HCT116 (cell line): ENCODE data around the gene USP9X. TPM values are rescaled to one million over a fixed set of nuclear protein-coding genes. Genes with fewer than 3 reads are reported as not detected.

Experiments
- ATAC-seq: fragments of 200-7000 bp; cut with Tn5 transposase; 2 replicates; pipeline ENCODE4 v1.9.1; 2020; ENCODE audit warnings: mild to moderate bottlenecking, moderate library complexity
- BruUV-seq: library from RNA; stranded (reverse); fragments of 400-500 nt; replicated peaks from 2 replicates; lab custom pipeline; 2021; lab: Mats Ljungman, UMichigan
- CTCF ChIA-PET: fragments of 300-600 bp; sonication (Branson Sonifier 250); formaldehyde crosslinking; loops from one replicate; lab custom pipeline; 2021; ENCODE audit warnings: antibody characterized with exemption; lab: Charles Lee
- POLR2A ChIA-PET: fragments of 300-600, 350-600 bp; sonication (Branson Sonifier 250); formaldehyde crosslinking; loops from one replicate; lab custom pipeline; 2021; ENCODE audit warnings: antibody characterized with exemption; lab: Charles Lee
- RAD21 ChIA-PET, 2 experiments: fragments of 300-600 bp; sonication (Branson Sonifier 250); formaldehyde crosslinking; loops; one replicate each; lab custom pipeline; 2023; ENCODE audit warnings: low total read pairs in 2 of 2; ENCODE audit not compliant: uncharacterized antibody in 2 of 2, unreplicated experiment in 2 of 2, low non-redundant PET in 1 of 2; lab: Charles Lee
- DNase-seq: peaks from one replicate; pipeline ENCODE4 v3.0.0-alpha.2; 2010; ENCODE audit warnings: low read depth, low spot score
- H2AFZ ChIP-seq: fragments of 200-600 bp; shearing (Covaris generic), sonication (generic); 2 replicates; pipeline ENCODE4 v1.6.1; 2017; ENCODE audit warnings: low read depth, mixed run types, mixed read lengths, antibody characterized with exemption, low read length; ENCODE audit not compliant: poor library complexity, severe bottlenecking
- H3K27ac ChIP-seq: 2 replicates; pipeline ENCODE4 v1.5.1; 2012; ENCODE audit warnings: low read depth, low read length
- H3K27me3 ChIP-seq: fragments of 200-600 bp; sonication (generic); 2 replicates; pipeline ENCODE4 v1.6.1; 2016; ENCODE audit warnings: mixed run types, low read length, mixed read lengths; ENCODE audit not compliant: insufficient read depth
- H3K36me3 ChIP-seq, 2 experiments: fragments of 200-500 bp in 1 of 2; fragments of 200-600 bp in 1 of 2; sonication (Bioruptor generic) in 1 of 2; sonication (generic) in 1 of 2; 2 replicates each; pipeline versions ENCODE4 v1.5.1 to v1.6.1; 2014 to 2016; ENCODE audit warnings: low read length in 2 of 2, inconsistent platforms in 1 of 2, mixed read lengths in 1 of 2, mixed run types in 1 of 2; ENCODE audit not compliant: insufficient read depth in 2 of 2, control insufficient read depth in 1 of 2
- H3K4me1 ChIP-seq, 2 experiments: fragments of 200-600 bp in 1 of 2; sonication (generic) in 1 of 2; 2 replicates each; pipeline versions ENCODE4 v1.5.1 to v1.6.1; 2012 to 2017; ENCODE audit warnings: low read length in 2 of 2, inconsistent platforms in 1 of 2, mild to moderate bottlenecking in 1 of 2, mixed read lengths in 1 of 2, mixed run types in 1 of 2, moderate library complexity in 1 of 2; ENCODE audit not compliant: insufficient read depth in 2 of 2, control insufficient read depth in 1 of 2
- H3K4me2 ChIP-seq: fragments of 200-600 bp; sonication (generic); 2 replicates; pipeline ENCODE4 v1.6.1; 2017; ENCODE audit warnings: mixed run types, low read length, mixed read lengths
- H3K4me3 ChIP-seq, 2 experiments: fragments of 200-600 bp in 1 of 2; sonication (generic) in 1 of 2; replicated peaks in 1 of 2; 2 replicates each; pipeline ENCODE4 v1.5.1; 2011 to 2016; ENCODE audit warnings: low read length in 2 of 2, control low read depth in 1 of 2, low read depth in 1 of 2, mild to moderate bottlenecking in 1 of 2, mixed read lengths in 1 of 2, mixed run types in 1 of 2
- H3K79me2 ChIP-seq: fragments of 200-600 bp; sonication (generic); 2 replicates; pipeline ENCODE4 v1.6.1; 2017; ENCODE audit warnings: mild to moderate bottlenecking, mixed run types, low read length, moderate library complexity, mixed read lengths; ENCODE audit not compliant: insufficient read depth
- H3K9ac ChIP-seq: fragments of 200-600 bp; sonication (generic); 2 replicates; pipeline ENCODE4 v1.6.1; 2016; ENCODE audit warnings: low read length, mixed read lengths
- H3K9me2 ChIP-seq: fragments of 200-600 bp; sonication (generic), shearing (Covaris generic); 2 replicates; pipeline ENCODE4 v1.6.1; 2017; ENCODE audit warnings: mixed run types, mild to moderate bottlenecking, moderate library complexity; ENCODE audit not compliant: insufficient read depth
- H3K9me3 ChIP-seq, 2 experiments: fragments of 200-500 bp in 1 of 2; fragments of 200-600 bp in 1 of 2; sonication (Bioruptor generic) in 1 of 2; sonication (generic) in 1 of 2; 2 replicates each; pipeline ENCODE4 v1.6.1; 2014 to 2017; ENCODE audit warnings: low read length in 2 of 2, mixed read lengths in 2 of 2, inconsistent platforms in 1 of 2, low read depth in 1 of 2, mild to moderate bottlenecking in 1 of 2, mixed run types in 1 of 2, moderate library complexity in 1 of 2; ENCODE audit not compliant: control insufficient read depth in 1 of 2, insufficient read depth in 1 of 2
- H4K20me1 ChIP-seq: fragments of 200-600 bp; sonication (generic), shearing (Covaris generic); 2 replicates; pipeline ENCODE4 v1.6.1; 2017; ENCODE audit warnings: mixed run types, mild to moderate bottlenecking, moderate library complexity; ENCODE audit not compliant: insufficient read depth
- CBX3 ChIP-seq: IDR thresholded peaks from 2 replicates; pipeline ENCODE4 v1.6.1; 2012; ENCODE audit warnings: low read depth
- CTCF ChIP-seq, 3 experiments: fragments of 200-600 bp in 1 of 3; sonication (generic) in 1 of 3; IDR thresholded peaks in 2 of 3; conservative IDR thresholded peaks in 1 of 3; 2 replicates each; pipeline ENCODE4 v1.5.1; 2012 to 2017; ENCODE audit warnings: low read depth in 2 of 3, low read length in 2 of 3, antibody characterized with exemption in 1 of 3, borderline replicate concordance in 1 of 3, control low read depth in 1 of 3, mild to moderate bottlenecking in 1 of 3, mixed read lengths in 1 of 3, mixed run types in 1 of 3, moderate library complexity in 1 of 3; ENCODE audit not compliant: insufficient read depth in 1 of 3
- ELF1 ChIP-seq: IDR thresholded peaks from 2 replicates; pipeline ENCODE4 v1.6.1; 2012; ENCODE audit warnings: low read depth, borderline replicate concordance
- EZH2 ChIP-seq: fragments of 200-600 bp; sonication (generic); IDR thresholded peaks from 2 replicates; pipeline ENCODE4 v1.6.1; 2017; ENCODE audit warnings: antibody characterized with exemption, mixed run types
- EZH2phosphoT487 ChIP-seq: fragments of 200-600 bp; IDR thresholded peaks from 2 replicates; pipeline ENCODE4 v1.6.1; 2018; ENCODE audit warnings: antibody characterized with exemption, borderline replicate concordance
- FOSL1 ChIP-seq: IDR thresholded peaks from 2 replicates; pipeline ENCODE4 v1.6.1; 2012; ENCODE audit warnings: low read depth
- JUND ChIP-seq: IDR thresholded peaks from 2 replicates; pipeline ENCODE4 v1.6.1; 2012
- POLR2A ChIP-seq: IDR thresholded peaks from 2 replicates; pipeline ENCODE4 v1.7.0; 2011; ENCODE audit warnings: borderline replicate concordance; ENCODE audit not compliant: insufficient read depth, insufficient read length; ENCODE audit errors: extremely low read depth
- SIN3A ChIP-seq: IDR thresholded peaks from 2 replicates; pipeline ENCODE4 v1.6.1; 2012; ENCODE audit warnings: low read depth
- TCF7L2 ChIP-seq: IDR thresholded peaks from 2 replicates; pipeline ENCODE4 v1.7.0; 2011; ENCODE audit warnings: borderline replicate concordance, inconsistent platforms; ENCODE audit not compliant: insufficient read depth, insufficient read length; ENCODE audit errors: extremely low read depth
- YY1 ChIP-seq: IDR thresholded peaks from 2 replicates; pipeline ENCODE4 v1.6.1; 2011; ENCODE audit warnings: low read length, low read depth, moderate library complexity, mild to moderate bottlenecking; ENCODE audit not compliant: insufficient replicate concordance; ENCODE audit errors: extremely low read depth
- ZNF274 ChIP-seq: fragments of 200-500 bp; sonication (Bioruptor generic); IDR thresholded peaks from 2 replicates; pipeline ENCODE4 v1.6.1; 2014; ENCODE audit warnings: mild to moderate bottlenecking, low read depth, low read length, inconsistent platforms
- intact Hi-C: fragments of 100-400 bp; cut with micrococcal nuclease; formaldehyde crosslinking; loops from 2 replicates; pipeline ENCODE4 v1.10.0; 2022
- total RNA-seq: library from RNA; stranded (reverse); gene quantifications from one replicate; pipeline ENCODE4 v1.2.1, GENCODE V29; 2021; ENCODE audit not compliant: unreplicated experiment
- TF ChIP-seq, protein P1 (sequence below): IDR thresholded peaks from 2 replicates; pipeline ENCODE4 v1.6.1; 2012
- TF ChIP-seq, protein P2 (sequence below): IDR thresholded peaks from 2 replicates; pipeline ENCODE4 v1.6.1; 2011; ENCODE audit warnings: mild to moderate bottlenecking, low read length, moderate library complexity; ENCODE audit not compliant: insufficient replicate concordance; ENCODE audit errors: extremely low read depth
- TF ChIP-seq, protein P3 (sequence below): IDR thresholded peaks from 2 replicates; pipeline ENCODE4 v1.6.1; 2012; ENCODE audit warnings: low read depth

USP9X gene
- total RNA-seq, 1 experiment from 2014 or later = 52.4 TPM

- H3K9ac ChIP-seq = no peak overlapping the region
- no peaks in the 10 kb centered on the region for H3K79me2 ChIP-seq
- no peaks in the 10 kb centered on the region for H3K9me3 ChIP-seq
- intact Hi-C loops = no loop called here
- H2AFZ ChIP-seq = no peak overlapping the region
- H3K27me3 ChIP-seq = no peaks in the 10 kb centered on the region
- TF ChIP-seq ZNF274 (no peak), FOSL1 (no peak), POLR2A (no peak), ELF1 (no peak), YY1 (no peak), CTCF (IDR thresholded peaks at IDR 0.05 in 2 of 3, conservative IDR thresholded peaks at IDR 0.05 in 1 of 3; ENCODE audit: borderline replicate concordance in 1 of 3, insufficient read depth in 1 of 3, low read depth in 2 of 3, low read length in 2 of 3) (no peak), SIN3A (no peak), TCF7L2 (no peak), EZH2 (no peak), EZH2phosphoT487 (no peak), CBX3 (no peak), JUND (no peak)
- TF ChIP-seq, protein P1, sequence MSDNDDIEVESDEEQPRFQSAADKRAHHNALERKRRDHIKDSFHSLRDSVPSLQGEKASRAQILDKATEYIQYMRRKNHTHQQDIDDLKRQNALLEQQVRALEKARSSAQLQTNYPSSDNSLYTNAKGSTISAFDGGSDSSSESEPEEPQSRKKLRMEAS = no peak
- TF ChIP-seq, protein P2, sequence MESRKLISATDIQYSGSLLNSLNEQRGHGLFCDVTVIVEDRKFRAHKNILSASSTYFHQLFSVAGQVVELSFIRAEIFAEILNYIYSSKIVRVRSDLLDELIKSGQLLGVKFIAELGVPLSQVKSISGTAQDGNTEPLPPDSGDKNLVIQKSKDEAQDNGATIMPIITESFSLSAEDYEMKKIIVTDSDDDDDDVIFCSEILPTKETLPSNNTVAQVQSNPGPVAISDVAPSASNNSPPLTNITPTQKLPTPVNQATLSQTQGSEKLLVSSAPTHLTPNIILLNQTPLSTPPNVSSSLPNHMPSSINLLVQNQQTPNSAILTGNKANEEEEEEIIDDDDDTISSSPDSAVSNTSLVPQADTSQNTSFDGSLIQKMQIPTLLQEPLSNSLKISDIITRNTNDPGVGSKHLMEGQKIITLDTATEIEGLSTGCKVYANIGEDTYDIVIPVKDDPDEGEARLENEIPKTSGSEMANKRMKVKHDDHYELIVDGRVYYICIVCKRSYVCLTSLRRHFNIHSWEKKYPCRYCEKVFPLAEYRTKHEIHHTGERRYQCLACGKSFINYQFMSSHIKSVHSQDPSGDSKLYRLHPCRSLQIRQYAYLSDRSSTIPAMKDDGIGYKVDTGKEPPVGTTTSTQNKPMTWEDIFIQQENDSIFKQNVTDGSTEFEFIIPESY = no peak
- TF ChIP-seq, protein P3, sequence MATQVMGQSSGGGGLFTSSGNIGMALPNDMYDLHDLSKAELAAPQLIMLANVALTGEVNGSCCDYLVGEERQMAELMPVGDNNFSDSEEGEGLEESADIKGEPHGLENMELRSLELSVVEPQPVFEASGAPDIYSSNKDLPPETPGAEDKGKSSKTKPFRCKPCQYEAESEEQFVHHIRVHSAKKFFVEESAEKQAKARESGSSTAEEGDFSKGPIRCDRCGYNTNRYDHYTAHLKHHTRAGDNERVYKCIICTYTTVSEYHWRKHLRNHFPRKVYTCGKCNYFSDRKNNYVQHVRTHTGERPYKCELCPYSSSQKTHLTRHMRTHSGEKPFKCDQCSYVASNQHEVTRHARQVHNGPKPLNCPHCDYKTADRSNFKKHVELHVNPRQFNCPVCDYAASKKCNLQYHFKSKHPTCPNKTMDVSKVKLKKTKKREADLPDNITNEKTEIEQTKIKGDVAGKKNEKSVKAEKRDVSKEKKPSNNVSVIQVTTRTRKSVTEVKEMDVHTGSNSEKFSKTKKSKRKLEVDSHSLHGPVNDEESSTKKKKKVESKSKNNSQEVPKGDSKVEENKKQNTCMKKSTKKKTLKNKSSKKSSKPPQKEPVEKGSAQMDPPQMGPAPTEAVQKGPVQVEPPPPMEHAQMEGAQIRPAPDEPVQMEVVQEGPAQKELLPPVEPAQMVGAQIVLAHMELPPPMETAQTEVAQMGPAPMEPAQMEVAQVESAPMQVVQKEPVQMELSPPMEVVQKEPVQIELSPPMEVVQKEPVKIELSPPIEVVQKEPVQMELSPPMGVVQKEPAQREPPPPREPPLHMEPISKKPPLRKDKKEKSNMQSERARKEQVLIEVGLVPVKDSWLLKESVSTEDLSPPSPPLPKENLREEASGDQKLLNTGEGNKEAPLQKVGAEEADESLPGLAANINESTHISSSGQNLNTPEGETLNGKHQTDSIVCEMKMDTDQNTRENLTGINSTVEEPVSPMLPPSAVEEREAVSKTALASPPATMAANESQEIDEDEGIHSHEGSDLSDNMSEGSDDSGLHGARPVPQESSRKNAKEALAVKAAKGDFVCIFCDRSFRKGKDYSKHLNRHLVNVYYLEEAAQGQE = no peak
- POLR2A ChIA-PET = no interaction called here
- H3K9me2 ChIP-seq = no peaks in the 10 kb centered on the region
- no peaks in the 10 kb centered on the region for H3K4me1 ChIP-seq
- no peak overlapping the region for H3K4me2 ChIP-seq
- no peaks in the 10 kb centered on the region for H4K20me1 ChIP-seq
- no peak for DNase-seq
- H3K36me3 ChIP-seq = no peaks in the 10 kb centered on the region
- no peak overlapping the region for H3K4me3 ChIP-seq
- no peak for ATAC-seq
- H3K27ac ChIP-seq = no peak overlapping the region
- RAD21 ChIA-PET = no interaction called here
- CTCF ChIA-PET = no interaction called here
- no TSS peak for BruUV-seq
These were observed 180.4 kb downstream of the USP9X start for GRCh38 chrX:41265615-41266014.
